Osteocyte (in vitro differentiated cells): ENCODE results near the gene BCR. TPM values are rescaled to one million over a fixed set of nuclear protein-coding genes. Genes with fewer than 3 reads are reported as not detected.

Source experiments
- DNase-seq: peaks from one replicate; pipeline ENCODE4 v3.0.0; 2021; ENCODE audit warnings: mixed read lengths; ENCODE audit not compliant: unreplicated experiment; ENCODE audit errors: extremely low spot score
- H3K27ac Mint-ChIP-seq: one replicate; pipeline ENCODE4 v1.8.0; 2021; ENCODE audit warnings: mild to moderate bottlenecking, mixed read lengths; ENCODE audit not compliant: unreplicated experiment
- H3K27me3 Mint-ChIP-seq: one replicate; pipeline ENCODE4 v1.8.0; 2021; ENCODE audit warnings: mixed read lengths; ENCODE audit not compliant: unreplicated experiment
- H3K36me3 Mint-ChIP-seq: one replicate; pipeline ENCODE4 v1.8.0; 2021; ENCODE audit warnings: mixed read lengths; ENCODE audit not compliant: unreplicated experiment
- H3K4me1 Mint-ChIP-seq: one replicate; pipeline ENCODE4 v1.8.0; 2021; ENCODE audit warnings: mixed read lengths; ENCODE audit not compliant: unreplicated experiment
- H3K4me3 Mint-ChIP-seq: one replicate; pipeline ENCODE4 v1.8.0; 2021; ENCODE audit warnings: mild to moderate bottlenecking, moderate library complexity, mixed read lengths; ENCODE audit not compliant: unreplicated experiment
- H3K9me3 Mint-ChIP-seq: one replicate; pipeline ENCODE4 v1.8.0; 2021; ENCODE audit warnings: mixed read lengths; ENCODE audit not compliant: unreplicated experiment
- total RNA-seq: library from RNA; stranded (reverse); gene quantifications from 2 replicates; pipeline ENCODE4 v1.2.1, GENCODE V29; 2021
- TF ChIP-seq, protein P1 (sequence below): fragments of 200-600 bp; sonication (generic); IDR thresholded peaks from 2 replicates; pipeline ENCODE4 v1.5.0; 2021; ENCODE audit warnings: antibody characterized with exemption, mild to moderate bottlenecking, moderate library complexity

Gene BCR
- total RNA-seq, 1 donor from 2014 or later: 35.3 TPM

DNA sequence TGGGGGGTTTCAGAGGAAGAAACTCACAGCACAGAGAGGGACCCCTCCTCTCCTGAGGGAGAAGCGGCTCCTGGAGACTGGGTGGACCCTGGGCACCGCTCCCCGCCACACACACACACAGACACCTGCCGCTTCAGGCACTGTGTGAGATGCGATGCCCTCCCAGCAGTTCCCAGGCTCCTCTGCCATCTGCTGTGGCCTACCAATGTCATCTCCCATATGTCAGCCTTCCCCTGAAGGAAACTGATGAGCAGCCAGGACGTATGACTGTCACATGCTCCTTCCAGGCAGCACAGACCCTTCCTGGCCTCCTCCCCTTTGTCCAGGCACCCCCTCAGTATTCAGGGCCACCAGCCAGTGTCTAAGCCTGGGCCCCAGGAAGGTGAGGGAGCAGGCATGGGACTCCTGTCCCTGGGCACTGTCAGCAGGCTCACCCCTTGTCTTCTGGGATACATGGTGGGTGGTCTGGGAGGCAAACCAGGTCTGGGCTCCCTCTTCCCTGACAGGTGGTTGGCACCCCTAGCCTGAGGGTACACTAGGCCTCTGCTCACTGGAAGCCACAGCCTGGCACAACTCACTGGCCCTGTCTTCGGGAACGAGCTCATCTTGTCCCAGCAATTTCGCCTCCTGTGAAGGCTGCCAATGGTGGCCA, 11.8 kb upstream of the BCR start:
- no peaks in the 10 kb centered on the region for H3K36me3 Mint-ChIP-seq
- no peaks in the 10 kb centered on the region for H3K9me3 Mint-ChIP-seq
- TF ChIP-seq, protein P1, sequence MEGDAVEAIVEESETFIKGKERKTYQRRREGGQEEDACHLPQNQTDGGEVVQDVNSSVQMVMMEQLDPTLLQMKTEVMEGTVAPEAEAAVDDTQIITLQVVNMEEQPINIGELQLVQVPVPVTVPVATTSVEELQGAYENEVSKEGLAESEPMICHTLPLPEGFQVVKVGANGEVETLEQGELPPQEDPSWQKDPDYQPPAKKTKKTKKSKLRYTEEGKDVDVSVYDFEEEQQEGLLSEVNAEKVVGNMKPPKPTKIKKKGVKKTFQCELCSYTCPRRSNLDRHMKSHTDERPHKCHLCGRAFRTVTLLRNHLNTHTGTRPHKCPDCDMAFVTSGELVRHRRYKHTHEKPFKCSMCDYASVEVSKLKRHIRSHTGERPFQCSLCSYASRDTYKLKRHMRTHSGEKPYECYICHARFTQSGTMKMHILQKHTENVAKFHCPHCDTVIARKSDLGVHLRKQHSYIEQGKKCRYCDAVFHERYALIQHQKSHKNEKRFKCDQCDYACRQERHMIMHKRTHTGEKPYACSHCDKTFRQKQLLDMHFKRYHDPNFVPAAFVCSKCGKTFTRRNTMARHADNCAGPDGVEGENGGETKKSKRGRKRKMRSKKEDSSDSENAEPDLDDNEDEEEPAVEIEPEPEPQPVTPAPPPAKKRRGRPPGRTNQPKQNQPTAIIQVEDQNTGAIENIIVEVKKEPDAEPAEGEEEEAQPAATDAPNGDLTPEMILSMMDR: no peak
- H3K4me3 Mint-ChIP-seq: no peak overlapping the region
- DNase-seq: no peak
- H3K27ac Mint-ChIP-seq: no peak overlapping the region
- no peaks in the 10 kb centered on the region for H3K27me3 Mint-ChIP-seq
- no peaks in the 10 kb centered on the region for H3K4me1 Mint-ChIP-seq

DNA sequence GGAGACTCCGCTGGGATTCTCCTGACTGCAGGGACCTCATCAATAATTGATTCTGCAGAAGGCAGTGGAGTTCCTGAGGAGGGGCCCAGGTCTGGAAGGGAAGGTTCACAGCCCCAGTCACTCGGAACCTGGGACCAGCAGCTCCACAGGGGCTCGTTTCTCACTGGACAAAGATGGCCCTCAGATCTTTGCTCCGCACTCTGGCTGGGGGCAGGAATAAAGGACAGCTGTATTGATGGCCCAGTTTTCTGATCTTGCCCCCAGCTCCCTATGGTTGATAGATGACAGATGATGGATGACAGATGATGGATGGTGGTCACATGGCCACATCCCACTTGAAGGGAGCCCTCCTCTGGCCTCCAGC, 11.3 kb upstream of the BCR start:
- no peak for DNase-seq
- Mint-ChIP-seq H3K9me3 (no peaks in the 10 kb centered on the region), H3K27me3 (no peaks in the 10 kb centered on the region), H3K27ac (no peak overlapping the region), H3K36me3 (no peaks in the 10 kb centered on the region), H3K4me1 (peaks cover 1% of the 10 kb centered on the region), H3K4me3 (no peak overlapping the region)
- TF ChIP-seq, protein P1: no peak

DNA sequence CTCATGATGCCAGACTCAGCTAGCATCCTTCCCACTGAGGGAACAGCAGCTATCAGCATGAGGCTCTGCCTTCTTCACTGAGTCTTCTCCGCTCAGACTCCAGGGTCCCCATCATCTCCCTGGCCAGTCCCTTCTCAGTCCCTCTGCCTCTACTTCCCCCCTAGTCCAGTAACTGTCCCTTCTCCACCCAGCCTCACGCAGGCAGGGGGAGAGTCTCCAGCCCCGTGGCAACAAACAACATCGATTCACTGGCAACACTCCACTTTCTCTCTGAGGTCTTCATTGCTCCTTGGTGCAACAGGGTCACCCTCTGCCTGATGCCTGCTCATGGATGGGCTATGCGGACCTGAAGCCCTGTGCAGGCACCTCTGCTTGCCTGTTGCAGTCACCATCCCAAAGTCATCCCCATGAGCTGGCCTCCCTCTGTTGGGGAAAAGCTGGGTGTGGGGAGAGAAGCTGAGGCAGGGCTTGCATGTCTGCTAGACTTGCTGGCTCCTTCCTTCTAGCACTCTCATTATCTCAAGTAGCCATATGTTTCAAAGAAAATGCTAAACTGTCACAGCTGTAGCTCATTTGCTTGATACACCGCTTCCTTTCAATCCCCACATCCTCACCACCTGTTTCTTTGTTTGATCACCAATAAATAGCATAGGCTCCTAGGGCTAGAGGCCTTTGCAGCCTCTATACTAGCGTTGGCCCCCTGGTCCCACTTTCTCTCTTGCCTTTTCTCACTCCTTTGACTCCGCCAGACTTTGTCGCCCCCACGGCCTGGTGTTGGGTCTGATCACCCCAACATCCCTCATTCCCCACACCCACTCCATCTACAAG, 4.3 kb upstream of the BCR start:
- no peak for DNase-seq
- Mint-ChIP-seq H3K27me3 (no peaks in the 10 kb centered on the region), H3K36me3 (peaks cover 6% of the 10 kb centered on the region), H3K4me3 (no peak overlapping the region), H3K27ac (no peak overlapping the region), H3K9me3 (peaks cover 10% of the 10 kb centered on the region), H3K4me1 (peaks cover 20% of the 10 kb centered on the region)
- TF ChIP-seq, protein P1: no peak

DNA sequence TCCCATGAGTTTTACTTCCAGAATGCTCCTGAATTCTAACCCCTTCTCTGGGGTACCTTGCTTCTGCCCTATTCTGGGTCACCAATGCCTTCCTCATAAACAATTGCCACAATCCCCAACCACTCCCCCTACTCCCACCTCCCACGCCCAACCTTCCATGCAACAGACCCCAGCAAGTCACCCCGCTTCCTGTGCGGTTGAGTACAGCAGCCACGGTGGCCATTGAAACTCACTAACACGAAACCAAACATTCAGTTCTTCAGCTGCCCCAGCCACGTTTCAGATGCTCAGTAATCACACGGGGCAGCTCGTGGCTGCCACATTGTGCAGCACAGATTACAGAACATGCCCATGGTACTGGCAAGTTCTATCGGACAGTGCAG, 3.7 kb upstream of the BCR start:
- peaks cover 6% of the 10 kb centered on the region for H3K36me3 Mint-ChIP-seq
- H3K27ac Mint-ChIP-seq: no peak overlapping the region
- TF ChIP-seq, protein P1: no peak
- no peak overlapping the region for H3K4me3 Mint-ChIP-seq
- H3K9me3 Mint-ChIP-seq: peaks cover 10% of the 10 kb centered on the region
- peaks cover 20% of the 10 kb centered on the region for H3K4me1 Mint-ChIP-seq
- DNase-seq: no peak
- H3K27me3 Mint-ChIP-seq: no peaks in the 10 kb centered on the region

DNA sequence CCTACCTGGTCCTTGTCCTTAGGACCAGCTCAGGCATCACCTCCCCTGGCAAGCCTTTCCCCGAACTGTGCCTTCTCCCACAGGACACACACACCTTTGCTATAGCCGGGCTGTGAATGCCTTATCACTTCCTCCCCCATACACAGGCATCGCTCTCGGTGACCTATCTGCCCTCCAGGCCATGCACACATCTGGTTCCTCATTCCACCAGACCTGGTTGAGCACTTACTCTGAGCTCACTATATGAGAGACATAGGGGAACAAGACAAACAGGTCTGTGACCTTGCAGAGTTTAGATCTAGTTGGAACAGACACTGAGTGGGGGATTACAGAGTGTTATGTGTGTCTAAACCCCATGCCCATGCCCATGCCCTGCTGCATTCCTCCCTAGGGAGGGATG, 3.1 kb upstream of the BCR start:
- peaks cover 6% of the 10 kb centered on the region for H3K36me3 Mint-ChIP-seq
- peaks cover 25% of the 10 kb centered on the region for H3K4me1 Mint-ChIP-seq
- no peak overlapping the region for H3K4me3 Mint-ChIP-seq
- no peaks in the 10 kb centered on the region for H3K27me3 Mint-ChIP-seq
- no peak for DNase-seq
- H3K9me3 Mint-ChIP-seq: peaks cover 10% of the 10 kb centered on the region
- H3K27ac Mint-ChIP-seq: no peak overlapping the region
- TF ChIP-seq, protein P1: no peak
